Endometrium (tissue), 2 donors: Measurements from ENCODE around the gene PABPN1.
"Not testable (repeated sequence)": the region's sequence is repeated elsewhere in the genome, so short reads cannot be mapped to it uniquely, and the experiment has no call there.

Experiments used
- FAIRE-seq: peaks from 2 replicates; lab custom pipeline; 2012; peaks lifted over from hg19 to GRCh38; lab: Jason Lieb, UNC
- donor health status: control.
- donor health status: control.

The PABPN1 gene, protein sequence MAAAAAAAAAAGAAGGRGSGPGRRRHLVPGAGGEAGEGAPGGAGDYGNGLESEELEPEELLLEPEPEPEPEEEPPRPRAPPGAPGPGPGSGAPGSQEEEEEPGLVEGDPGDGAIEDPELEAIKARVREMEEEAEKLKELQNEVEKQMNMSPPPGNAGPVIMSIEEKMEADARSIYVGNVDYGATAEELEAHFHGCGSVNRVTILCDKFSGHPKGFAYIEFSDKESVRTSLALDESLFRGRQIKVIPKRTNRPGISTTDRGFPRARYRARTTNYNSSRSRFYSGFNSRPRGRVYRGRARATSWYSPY

DNA sequence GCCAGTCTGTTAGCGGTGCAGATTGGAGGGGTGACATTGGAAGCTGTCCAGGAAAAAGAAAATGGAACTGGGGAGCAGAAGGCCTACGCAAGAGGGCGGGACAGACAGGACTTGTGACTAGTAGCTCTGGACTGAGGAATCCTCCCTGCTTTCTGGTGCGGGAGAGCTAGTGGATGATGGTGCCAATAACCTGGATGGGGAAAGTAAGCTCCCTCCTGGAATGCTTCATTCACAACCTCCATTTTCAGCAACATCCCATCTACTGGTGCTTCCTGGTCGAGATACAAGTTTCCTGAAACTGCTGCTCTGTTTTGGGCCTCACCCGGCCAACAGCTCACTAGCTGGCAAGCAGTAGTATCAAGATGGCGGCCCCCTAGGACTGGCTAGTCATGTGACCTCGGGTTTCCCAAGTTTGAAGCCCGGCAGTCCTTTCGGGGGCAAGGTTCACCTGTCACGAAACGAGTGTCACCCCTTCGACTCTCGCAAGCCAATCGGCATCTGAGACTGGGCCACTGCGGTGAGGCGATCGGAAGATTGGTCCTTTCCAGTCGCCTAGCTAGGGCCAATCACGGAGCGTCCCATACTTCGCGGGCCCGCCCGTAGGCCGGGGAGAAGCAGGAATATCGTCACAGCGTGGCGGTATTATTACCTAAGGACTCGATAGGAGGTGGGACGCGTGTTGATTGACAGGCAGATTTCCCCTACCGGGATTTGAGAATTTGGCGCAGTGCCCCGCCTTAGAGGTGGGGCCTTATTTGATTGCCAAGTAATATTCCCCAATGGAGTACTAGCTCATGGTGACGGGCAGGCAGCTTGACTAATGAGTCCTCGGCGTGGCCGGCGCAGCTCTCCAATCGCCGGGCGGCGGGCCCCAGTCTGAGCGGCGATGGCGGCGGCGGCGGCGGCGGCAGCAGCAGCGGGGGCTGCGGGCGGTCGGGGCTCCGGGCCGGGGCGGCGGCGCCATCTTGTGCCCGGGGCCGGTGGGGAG is at the start of gene PABPN1:
Gene PABPN1 (plus strand): TSS at position 874 of the 988 bp plus-strand sequence. CDS start 13 bp downstream, at position 887.
- FAIRE-seq = peak; percentile 98

- no peak for FAIRE-seq
Measured at GRCh38 chr14:23275412-23275811, 45.8 kb upstream of the PABPN1 start.

GRCh38 chr14:23277189-23277588 is 44.1 kb upstream of the PABPN1 start:
- FAIRE-seq = no peak

DNA sequence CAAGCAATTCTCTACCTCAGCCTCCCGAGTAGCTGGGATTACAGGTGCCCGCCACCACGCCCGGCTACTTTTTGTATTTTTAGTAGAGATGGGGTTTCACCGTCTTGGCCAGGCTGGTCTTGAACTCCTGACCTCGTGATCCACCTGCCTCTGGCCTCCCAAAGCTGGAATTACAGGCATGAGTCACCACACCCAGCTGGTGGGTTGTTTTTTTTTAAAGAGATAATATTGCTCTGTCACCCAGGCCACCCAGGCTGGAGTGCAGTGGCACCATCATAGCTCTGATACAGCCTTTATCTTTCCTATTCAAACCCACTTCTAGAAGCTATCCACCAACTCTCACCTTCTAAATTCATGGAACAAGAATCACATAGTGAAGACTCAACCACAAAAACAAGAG is 43.3 kb upstream of the PABPN1 start:
- FAIRE-seq = not testable (repeated sequence)

DNA sequence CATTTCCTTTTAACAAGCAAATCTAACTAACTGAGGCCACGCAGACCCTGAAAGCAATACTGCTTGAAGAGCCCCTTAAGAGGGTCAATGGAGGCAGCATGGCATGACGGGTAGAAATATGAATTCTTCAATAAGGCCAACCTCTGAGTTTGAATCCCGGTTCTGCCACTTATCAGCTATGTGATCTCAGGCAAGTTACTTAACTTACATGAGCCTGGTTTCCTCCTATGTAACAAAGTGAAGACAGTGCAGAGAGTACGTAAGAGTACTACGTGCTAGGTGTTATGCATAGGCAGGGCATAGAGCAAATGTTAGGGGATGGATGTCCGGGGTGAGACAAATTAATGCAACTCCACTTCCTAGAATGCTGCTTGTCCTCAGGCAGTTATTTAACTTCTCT is 40.0 kb upstream of the PABPN1 start:
- no peak for FAIRE-seq

DNA sequence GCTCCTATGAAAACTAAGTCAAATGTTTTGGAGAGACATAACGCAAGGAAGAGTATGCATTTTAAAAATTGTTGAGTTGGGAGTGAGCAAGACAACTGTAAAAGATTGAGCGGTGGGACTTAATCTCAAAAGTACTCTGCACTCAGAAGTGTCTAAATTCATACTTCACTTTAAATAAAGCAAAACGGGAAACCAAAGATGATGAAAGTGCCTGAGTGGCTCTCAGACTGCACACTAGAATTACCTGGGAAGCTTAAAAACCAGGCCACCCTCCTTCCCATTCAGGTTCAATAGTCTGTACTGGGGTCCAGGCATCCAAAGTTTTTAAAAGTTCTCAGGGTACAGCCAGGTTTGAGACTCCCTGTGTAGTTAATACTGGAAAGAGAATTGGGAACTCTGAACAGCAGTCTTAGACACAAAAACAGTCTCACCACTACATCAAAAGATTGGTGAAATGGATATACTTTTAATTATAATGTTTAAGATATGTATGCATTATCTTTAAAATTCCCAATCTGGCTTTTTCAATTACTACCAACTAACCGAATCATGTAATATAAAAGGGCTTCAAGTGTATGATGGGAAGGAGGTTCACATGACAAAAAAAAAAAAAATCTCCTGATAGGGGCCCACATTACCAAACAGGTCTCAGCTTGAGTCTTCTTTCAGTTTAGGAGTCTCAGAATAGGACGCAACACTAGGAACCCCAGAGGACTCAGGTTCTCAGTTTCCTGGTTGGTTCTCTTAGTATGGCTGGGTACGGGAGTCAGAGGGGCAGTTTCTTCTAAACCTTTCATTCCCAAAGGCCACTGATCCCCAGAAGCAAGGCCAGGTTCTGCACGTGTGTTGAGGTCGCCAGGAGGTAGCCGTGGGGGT is 36.4 kb upstream of the PABPN1 start:
- FAIRE-seq = no peak

DNA sequence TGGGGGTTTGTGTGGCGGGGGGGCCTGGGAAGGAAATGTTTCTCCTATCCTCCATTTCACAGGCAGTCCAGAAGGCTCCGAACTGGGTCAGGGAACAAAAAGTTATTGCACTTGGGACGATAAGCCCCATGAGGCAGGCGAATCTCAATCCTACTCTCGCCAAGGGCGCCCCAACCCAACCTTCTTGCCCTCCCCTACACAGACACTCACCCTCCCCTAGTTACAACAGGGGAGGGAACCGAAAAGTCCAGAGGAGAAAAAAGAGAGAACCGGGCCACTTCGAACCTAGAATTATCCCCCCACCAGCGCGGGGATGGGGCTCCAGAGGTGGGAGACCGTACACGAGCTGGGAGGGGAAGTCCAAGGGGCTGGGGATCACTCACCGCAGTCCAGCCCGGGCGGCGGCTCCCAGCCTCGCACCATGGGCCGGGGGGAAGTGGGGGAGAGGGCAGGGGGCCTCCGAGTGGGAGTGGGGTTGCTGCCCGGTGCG is 35.7 kb upstream of the PABPN1 start:
- FAIRE-seq = no peak

- FAIRE-seq = peak; percentile 91
Measured at GRCh38 chr14:23286020-23286901, 35.0 kb upstream of the PABPN1 start, which contains the start of gene HOMEZ. Gene HOMEZ, minus strand, starts transcription at chr14:23286132. Its CDS starts 180 bp downstream, at chr14:23285952.

DNA sequence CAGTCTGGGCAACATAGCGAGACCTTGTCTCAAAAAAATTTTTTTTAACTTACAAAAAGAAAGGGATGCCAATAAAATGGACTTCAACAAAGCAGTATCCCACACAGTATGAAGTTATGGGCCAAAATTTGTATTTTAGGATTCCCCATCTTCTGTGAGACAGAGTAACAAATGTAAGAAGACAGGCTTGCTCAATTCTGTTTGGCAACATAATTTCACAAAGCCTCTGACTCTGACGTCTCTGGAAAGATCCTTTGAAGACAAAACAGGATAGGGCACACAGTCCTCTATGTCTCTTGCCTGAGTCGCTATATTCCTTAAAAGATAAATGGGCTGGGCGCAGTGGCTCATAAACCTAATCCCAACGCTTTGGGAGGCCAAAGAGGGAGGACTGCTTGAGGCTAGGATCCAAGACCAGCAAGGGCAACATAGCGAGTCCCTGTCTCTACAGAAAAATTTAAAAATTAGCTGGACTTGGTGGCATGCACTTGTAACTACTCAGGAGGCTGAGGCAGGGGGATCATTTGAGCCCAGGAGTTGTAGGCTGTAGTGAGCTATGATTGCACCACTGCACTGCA is 34.3 kb upstream of the PABPN1 start:
- no peak for FAIRE-seq

DNA sequence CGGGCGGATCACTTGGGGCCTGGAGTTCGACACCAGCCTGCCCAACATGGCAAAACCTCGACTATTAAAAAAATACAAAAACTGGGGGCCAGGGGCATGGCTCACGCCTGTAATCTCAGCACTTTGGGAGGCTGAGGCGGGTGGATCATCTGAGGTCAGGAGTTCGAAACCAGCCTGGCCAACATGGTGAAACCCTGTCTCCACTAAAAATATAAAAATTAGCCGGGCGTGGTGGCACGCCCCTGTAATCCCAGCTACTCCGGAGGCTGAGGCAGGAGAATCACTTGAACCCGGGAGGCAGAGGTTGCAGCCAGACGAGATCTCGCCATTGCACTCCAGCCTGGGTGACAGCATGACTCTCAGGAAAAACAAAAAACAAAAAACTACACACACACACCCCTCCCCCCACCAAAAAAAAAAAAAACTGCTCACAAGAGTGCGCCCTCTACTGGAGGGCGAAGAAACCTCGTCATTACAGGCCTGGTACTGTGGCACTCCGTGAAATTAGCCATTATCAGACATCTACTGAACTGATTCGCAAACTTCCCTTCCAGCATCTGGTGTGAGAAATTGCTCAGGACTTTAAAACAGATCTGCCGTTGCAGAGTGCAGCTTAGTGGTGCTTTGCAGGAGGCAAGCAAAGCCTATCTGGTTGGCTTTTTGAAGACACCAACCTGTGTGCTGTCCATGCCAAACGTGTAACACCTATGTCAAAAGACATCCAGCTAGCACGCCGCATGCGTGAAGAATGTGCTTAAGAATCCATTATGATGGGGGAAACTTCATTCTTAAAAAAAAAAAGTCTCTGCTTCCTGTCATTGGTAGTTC is 26.3 kb upstream of the PABPN1 start:
- no peak for FAIRE-seq

DNA sequence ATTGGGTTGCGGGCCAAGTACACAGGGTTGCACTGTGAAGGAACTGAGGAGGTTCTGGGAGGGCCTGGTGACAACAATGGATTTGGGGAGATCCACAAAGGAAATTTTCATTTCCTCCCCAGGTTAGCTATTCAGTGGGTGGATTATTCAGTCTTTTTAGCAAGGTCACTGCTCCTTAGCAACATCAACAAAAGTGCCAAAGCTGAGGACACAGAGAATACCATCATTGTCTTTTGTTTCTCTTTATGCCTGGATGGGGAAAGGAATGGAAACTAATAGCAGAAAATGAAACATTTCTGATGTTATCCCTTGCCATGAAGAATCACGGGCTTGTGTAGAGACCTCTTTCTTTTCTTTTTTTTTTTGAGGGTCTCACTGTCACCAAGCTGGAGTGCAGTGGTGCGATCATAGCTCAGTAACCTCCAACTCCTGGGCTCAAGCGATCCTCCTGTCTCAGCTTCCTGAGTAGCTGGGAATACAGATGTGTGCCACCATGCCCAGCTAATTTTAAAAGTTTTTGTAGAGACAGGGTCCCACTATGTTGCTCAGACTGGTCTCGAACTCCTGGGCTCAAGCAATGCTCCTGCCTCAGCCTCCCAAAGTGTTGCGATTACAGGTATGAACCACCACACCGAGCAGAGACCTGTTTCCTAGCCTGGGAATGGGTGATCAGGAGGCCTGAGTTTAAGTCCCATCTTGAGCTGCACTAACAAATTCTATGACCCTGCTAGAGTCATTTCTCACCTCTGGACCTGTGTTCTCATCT is 25.1 kb upstream of the PABPN1 start:
- FAIRE-seq = no peak

DNA sequence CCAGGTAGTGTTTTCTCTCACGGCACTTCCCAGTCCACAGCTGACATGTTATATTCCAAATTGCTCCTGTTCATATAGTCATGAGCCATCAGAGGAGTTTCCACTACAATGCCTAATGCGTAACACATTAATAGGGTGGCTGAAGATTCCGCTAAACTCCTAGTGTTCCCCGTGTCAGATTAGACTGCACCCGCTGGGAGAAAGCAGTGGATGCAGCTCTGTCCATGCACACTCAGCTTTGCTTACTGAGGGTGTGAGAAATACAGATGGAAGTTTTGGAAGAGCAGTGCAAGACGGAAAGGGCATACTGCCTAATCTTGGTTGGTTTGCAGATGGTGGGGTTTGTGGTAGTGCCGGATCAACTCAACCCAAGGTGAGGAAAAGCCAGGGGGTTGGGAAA is 24.2 kb upstream of the PABPN1 start:
- no peak for FAIRE-seq

GRCh38 chr14:23297611-23298277 is 23.5 kb upstream of the PABPN1 start:
- no peak for FAIRE-seq

GRCh38 chr14:23299211-23299957 is 21.9 kb upstream of the PABPN1 start:
- FAIRE-seq = no peak

GRCh38 chr14:23299986-23300686 is 21.1 kb upstream of the PABPN1 start:
- no peak for FAIRE-seq

- no peak for FAIRE-seq
Measured at GRCh38 chr14:23300687-23301223, 20.5 kb upstream of the PABPN1 start.
